HG03520 (cell line): ENCODE results near the gene ACSM6.
"Not testable (repeated sequence)": the region's sequence is repeated elsewhere in the genome, so short reads cannot be mapped to it uniquely, and the experiment has no call there.

Source experiments
- ATAC-seq: cut with Tn5 transposase; IDR thresholded peaks from one replicate; pipeline ENCODE4 v1.9.1; 2021; ENCODE audit warnings: mild to moderate bottlenecking, moderate library complexity; ENCODE audit not compliant: unreplicated experiment

ACSM6 gene

GRCh38 chr10:95214369-95214768 is 20.3 kb downstream of the ACSM6 start:
- ATAC-seq: no peak

DNA sequence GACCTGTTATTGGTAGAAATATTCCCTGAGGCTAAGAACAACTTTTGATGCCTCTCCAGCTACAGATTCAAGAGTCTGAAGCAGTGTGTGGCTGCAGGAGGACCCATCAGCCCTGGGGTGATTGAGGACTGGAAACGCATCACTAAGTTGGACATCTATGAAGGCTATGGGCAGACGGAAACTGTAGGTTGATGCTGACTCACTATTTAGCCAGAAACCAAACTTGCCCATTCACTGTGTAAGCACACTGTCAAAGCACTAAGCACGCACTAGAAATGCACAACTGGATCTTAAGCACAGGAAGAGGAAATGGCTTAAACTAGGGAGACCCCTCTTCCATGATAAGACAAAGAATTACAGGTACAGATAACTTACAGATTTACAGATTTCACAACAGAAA is 20.8 kb downstream of the ACSM6 start:
- no peak for ATAC-seq

GRCh38 chr10:95217476-95217875 is 23.4 kb downstream of the ACSM6 start:
- no peak for ATAC-seq

GRCh38 chr10:95220539-95220938 is 26.5 kb downstream of the ACSM6 start:
- ATAC-seq: no peak

DNA sequence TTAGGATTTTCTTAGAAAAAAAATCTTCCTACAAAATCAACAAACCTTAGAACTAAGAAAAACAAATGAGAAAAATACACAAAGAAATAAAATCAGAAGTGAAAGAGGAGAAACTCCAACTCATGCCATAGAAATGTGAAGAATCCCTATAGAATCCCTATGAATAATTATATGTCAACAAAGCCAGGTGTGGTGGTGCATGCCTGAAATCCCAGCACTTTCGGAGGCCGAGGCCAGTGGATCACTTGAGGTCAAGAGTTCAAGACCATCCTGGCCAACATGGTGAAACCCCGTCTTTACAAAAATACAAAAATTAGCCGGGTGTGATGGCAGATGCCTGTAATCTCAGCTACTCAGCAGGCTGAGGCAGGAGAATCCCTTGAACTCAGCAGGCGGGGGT is 27.1 kb downstream of the ACSM6 start:
- ATAC-seq: no peak

DNA sequence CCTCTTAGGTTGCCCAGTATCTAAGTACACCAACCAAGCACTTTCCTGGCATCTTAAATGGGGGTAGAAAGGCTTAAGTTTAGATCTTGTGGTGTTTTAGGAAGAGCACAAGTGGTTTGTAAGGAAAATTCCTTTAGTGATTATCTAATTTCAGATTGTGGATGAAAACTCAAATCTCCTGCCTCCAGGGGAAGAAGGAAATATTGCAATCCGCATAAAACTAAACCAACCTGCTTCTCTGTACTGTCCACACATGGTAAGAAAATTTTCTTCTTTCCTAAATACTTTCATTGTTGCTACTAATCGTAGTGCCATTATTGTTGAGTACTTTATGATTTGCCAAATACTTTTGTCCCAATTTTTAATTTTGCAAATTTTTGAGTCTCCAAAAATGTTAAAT is 31.1 kb downstream of the ACSM6 start:
- no peak for ATAC-seq

DNA sequence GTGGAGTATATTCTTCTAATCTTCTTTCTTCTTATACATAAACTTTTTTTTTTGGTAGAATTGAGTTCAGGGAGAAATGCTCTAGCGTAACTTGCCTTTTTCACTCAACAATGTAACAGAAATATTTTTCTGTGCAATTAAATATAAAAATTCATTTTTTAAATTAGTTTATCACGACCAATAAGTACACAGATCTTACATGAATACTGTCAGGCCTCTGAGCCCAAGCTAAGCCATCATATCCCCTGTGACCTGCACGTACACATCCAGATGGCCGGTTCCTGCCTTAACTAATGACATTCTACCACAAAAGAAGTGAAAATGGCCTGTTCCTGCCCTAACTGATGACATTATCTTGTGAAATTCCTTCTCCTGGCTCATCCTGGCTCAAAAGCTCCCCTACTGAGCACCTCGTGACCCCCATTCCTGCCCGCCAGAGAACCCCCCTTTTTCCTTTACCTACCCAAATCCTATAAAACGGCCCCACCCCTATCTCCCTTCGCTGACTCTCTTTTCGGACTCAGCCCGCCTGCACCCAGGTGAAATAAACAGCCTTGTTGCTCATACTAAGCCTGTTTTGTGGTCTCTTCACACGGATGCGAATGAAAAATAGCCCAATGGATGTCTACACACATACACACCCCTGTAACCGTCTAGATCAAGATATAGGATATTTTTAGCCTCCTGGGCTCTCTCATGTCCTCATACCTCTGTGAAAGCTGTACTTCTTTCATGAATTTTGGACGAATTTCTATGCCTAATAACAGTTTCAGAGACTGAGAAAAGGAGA is 35.1 kb downstream of the ACSM6 start:
- ATAC-seq: not testable (repeated sequence)

DNA sequence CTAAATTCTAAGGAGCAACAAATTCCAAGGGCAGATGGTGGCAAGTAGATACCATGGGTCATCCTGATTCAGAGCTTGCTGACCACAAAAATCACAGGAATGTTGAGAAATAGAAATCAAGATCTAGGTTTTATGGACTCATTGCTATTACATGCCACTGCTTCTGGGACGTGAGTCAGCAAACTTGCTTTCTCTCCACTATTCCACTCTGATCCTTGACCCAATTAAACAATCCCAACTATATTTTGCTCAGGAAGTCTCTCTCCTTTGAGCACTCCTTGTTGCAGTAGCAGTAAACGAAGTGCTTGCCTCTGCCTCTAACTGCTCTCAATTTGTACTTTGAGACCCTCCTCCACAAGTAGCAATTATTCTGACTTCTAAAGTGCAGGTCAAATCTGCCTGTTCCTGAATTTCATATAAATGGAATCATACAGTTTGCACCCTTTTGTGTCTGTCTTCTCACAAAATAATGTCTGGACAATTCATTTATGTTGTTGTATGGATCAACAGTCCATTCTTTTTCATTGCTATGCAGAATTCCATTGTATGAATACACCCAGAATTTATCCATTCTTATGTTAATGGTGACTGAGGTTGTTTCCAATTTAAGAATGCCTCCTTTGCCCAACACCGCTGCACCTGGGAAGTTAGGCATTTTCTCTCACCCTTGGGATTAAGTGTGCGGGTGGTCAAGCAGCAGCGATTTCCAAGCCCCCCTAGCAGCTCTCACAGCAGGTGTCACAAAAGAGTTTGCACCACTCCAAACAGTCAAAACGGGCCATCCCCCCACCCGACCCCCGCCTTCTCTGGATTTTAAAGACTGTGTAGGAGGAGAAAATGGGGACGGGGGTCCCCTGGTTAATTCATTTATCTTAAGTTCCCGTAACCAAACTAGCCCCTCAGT is 35.9 kb downstream of the ACSM6 start:
- ATAC-seq: no peak

DNA sequence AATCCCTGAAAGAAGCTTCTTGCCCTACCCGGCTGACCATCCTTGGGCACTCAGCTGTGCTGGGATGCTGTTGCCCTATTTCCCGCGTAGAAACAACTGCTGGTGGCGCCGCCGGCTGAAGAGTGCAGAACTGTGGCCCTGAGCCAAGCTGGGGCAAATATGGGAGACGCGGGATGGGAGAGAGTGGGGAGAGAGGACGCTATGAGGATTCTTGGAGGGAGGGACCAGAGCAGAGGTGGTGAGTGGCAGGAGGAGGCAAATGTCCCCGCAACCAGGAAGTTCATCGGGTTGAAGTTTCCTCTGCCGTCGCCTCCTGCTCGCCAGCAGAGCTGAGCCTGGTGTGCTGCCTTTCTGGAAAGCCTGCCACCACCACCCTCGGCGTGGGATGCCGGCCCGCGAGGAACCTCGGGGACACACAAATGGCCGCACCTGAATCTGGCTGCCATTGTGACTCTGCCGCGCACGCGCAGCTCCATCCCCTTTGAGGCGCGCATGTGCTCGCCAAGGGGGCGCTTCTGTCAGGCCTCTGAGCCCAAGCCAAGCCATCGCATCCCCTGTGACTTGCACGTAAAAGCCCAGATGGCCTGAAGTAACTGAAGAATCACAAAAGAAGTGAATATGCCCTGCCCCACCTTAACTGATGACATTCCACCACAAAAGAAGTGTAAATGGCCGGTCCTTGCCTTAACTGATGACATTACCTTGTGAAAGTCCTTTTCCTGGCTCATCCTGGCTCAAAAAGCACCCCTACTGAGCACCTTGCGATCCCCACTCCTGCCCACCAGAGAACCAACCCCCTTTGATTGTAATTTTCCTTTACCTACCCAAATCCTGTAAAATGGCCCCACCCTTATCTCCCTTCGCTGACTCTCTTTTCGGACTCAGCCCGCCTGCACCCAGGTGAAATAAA is 36.9 kb downstream of the ACSM6 start:
- not testable (repeated sequence) for ATAC-seq

- ATAC-seq: no peak
Measured at GRCh38 chr10:95233377-95234034, 39.5 kb downstream of the ACSM6 start.

DNA sequence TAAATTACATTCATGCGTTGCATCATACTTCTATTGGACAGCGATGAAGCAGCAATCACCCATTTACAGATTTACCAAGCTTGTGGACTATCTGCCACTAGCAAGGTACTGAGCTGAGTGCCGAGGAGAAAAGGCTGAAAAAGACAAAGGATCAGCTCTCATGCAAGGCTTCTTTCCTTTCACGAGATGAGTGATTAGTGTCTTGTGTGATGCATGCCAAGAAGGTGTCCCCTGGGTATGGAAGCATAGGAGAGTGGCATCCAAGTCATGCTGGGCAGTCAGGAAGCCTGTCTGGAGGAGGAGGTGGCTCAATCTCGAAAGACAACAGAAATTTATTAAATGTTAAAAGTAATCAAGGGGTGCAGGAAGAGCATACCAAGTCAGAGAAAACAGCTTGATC is 40.9 kb downstream of the ACSM6 start:
- ATAC-seq: no peak

DNA sequence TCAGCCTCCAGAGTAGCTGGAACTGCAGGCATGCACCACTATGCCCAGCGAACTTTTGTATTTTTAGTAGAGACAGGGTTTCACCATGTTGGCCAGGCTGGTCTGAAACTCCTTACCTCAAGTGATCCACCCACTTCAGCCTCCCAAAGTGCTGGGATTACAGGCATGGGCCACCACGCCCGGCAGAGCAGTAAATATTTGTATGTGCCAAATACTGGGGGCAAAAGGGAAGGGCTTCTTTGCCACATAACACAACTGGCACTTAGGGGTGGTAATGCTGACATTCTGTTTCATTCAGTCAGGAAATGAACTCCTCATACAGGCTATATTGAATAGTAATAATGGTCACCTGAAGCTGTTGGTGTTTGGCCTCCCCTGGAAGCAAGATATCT is 41.6 kb downstream of the ACSM6 start:
- ATAC-seq: no peak

DNA sequence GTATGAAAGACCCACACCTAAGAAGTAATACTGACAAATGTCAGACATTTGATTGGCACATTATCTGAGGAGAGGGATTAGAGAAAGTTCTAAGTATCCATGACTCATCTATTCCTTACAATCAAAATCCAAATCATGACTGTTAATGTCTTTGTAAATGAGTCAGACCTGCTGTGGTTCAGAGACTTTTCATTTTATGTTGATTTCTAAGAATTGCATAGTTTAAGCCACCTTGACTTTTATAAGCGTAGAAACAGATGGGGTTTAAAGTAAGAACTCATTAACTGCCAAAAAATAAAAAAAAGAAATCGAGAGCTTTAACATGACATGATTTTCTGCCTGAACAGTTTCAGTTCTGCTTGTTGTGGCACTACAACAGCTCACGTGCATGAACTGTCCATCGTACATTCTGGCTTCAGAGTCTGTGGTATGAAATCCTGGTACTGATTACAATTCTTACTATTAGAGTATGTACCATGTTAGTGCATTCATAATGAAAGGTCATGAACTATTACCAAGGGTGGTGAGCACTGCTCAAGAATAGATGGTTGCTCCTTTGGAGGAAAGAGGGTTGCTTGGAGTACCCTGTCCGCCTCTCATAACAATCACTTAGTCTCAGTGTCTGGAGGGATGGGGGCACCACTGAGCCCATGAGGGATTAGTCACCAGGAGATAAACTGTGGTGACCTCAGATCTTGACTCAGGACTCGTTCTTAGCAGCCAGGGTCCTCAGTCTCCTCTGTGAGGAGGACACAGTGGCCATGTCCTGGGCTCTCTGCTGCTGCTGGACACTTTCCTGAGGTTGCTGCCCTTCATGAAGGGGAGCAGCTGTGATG is 42.2 kb downstream of the ACSM6 start:
- peak; percentile 98 for ATAC-seq

DNA sequence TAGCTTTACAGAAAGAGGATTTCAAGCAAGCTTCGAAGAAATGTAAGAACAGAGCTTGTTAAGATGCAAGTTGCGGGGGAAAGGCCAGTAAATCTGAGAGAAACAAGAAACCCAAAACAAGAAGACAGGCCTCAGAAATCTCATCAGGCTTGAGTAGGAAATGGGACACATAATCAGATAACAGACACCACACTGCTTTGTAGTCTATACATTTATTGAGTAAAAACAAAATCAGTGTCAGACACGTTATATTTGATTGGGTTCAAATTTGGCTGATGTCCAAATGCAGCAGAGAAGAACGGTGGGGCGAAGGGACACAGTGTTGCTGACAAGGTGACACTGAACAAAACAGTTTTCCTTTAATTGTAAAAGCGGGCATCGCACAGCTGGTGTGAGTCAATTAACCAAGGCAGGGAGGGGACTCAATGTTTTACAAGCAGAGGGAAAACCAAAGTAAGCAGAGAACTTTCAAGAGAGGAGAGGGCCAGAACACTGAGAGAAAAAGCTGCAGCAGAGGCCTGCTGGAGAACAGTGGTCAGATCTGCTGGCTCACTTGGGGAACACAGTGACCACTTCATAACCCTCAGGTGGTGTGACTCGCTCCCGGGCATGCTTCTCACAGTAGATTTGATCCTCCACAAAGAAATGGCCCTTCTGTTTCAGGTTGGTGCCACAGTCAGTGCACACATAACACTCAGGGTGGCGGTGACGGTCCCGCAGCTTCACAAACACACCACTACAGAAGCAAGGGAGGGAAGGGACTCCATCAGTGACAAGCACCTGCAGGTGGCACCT is 43.5 kb downstream of the ACSM6 start:
- no peak for ATAC-seq

- not testable (repeated sequence) for ATAC-seq
Measured at GRCh38 chr10:95240096-95240495, 46.1 kb downstream of the ACSM6 start.

DNA sequence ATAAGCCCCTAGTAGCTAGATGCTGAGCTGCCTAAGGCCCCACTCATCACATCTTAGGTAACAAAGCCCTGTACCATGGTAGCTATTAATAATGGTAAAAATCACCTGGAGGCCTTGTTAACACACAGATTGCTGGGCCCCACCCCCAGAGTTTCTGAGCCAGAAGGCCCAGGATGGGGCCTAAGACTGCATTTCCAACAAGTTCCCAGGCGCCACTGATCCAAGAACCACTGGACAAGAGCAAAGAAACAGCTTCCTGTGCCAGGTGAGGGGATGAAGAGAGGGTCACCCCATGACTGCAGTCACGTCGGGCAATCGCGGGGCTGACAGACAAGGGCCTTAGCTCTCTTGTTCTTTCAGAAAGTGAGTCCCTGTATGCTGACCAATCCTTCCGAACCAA is 46.8 kb downstream of the ACSM6 start:
- no peak for ATAC-seq

- no peak for ATAC-seq
Measured at GRCh38 chr10:95241533-95241932, 47.5 kb downstream of the ACSM6 start.

DNA sequence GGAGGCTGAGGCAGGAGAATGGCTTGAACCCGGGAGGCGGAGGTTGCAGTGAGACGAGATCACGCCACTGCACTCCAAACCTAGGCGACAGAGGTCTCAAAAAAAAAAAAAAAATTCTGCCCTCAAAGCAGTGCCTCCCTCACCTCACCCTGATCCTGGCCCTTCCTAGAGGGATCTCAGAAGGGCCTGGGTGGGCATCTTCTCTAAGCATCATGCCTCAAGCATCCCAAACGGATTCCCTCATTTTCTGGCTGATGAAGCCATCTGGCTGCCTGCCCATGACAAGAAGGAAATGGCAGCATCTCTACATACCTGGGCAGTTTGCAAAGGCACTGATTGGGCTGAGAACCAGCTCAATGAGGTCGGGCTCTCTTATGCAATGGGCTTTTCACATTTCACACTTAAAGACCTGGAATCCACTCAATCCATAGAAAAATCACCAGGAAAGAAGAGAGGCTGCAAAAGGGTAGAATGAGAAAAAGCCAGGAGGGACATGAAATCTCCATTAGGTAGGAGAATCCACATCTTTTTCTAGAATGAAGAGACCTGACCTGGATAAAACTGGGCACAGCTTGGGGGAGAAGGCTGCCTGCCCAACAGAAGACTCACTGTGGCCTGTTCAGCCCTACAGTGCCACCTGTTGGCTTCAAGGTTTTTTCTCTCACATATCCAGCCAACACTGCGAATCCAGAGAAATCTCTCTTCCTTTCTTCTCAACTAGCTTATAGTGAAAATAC is 48.7 kb downstream of the ACSM6 start:
- no peak for ATAC-seq
